ENCODE data around the gene RALGPS1. TPM values are rescaled to one million over a fixed set of nuclear protein-coding genes. Genes with fewer than 3 reads are reported as not detected.
A peak's percentile ranks its signal among the peaks of the same experiment; 100 is the strongest.

Gene RALGPS1
- polyA plus RNA-seq, 3 donors = 0.60 to 4.6 (median 1.3) TPM

- Mint-ChIP-seq H3K27me3 (ENCODE audit: low read depth in 3 of 3) (peaks cover 2 to 4% (median 3%) of the 10 kb centered on the region in 3 donors), H3K4me1 (peaks cover 15% of the 10 kb centered on the region), H3K27ac (peak overlapping the region; percentile 50 to 92 (median 80)), H3K36me3 (no peaks in the 10 kb centered on the region), H3K9me3 (no peaks in the 10 kb centered on the region), H3K4me3 (peak overlapping the region; percentile 91 to 95)
- H3K27me3 ChIP-seq (ENCODE audit: control insufficient read depth in 2 of 2, insufficient read depth in 2 of 2, low read length in 2 of 2) = no peaks in the 10 kb centered on the region
- peaks cover 7 to 12% of the 10 kb centered on the region in 2 donors for H3K4me1 ChIP-seq (ENCODE audit: control insufficient read depth in 1 of 2, insufficient read depth in 2 of 2, low read length in 2 of 2)
- H3K79me2 ChIP-seq (ENCODE audit: insufficient read depth, low read length) = no peaks in the 10 kb centered on the region
- peak overlapping the region; percentile 90 for H2AFZ ChIP-seq (ENCODE audit: insufficient read depth, low read depth, low read length, poor library complexity, severe bottlenecking)
- H3K9ac ChIP-seq (ENCODE audit: insufficient read depth, low read length, poor library complexity, severe bottlenecking) = peak overlapping the region; percentile 48
- no peaks in the 10 kb centered on the region for H3K9me3 ChIP-seq (replicated peaks in 1 of 2; ENCODE audit: control insufficient read depth in 1 of 2, insufficient read depth in 1 of 2, low read length in 2 of 2)
- peak overlapping the region; percentile 40 to 78 (median 43) for H3K4me3 ChIP-seq (replicated peaks in 1 of 3; ENCODE audit: low read depth in 2 of 3, low read length in 3 of 3)
- WGBS (ENCODE audit: insufficient coverage) = 14% methylated on average over 45 of the region's 53 CpGs
- intact Hi-C loops (cut with micrococcal nuclease) = no loop called here
- H4K20me1 ChIP-seq (ENCODE audit: insufficient read depth, low read length) = no peaks in the 10 kb centered on the region
- DNase-seq = peak; percentile 86 to 95 (median 87)
- H3K27ac ChIP-seq (ENCODE audit: low read depth in 1 of 2, low read length in 2 of 2) = peak overlapping the region in 1 of 2 donors; percentile 43
- TF ChIP-seq, protein P1, sequence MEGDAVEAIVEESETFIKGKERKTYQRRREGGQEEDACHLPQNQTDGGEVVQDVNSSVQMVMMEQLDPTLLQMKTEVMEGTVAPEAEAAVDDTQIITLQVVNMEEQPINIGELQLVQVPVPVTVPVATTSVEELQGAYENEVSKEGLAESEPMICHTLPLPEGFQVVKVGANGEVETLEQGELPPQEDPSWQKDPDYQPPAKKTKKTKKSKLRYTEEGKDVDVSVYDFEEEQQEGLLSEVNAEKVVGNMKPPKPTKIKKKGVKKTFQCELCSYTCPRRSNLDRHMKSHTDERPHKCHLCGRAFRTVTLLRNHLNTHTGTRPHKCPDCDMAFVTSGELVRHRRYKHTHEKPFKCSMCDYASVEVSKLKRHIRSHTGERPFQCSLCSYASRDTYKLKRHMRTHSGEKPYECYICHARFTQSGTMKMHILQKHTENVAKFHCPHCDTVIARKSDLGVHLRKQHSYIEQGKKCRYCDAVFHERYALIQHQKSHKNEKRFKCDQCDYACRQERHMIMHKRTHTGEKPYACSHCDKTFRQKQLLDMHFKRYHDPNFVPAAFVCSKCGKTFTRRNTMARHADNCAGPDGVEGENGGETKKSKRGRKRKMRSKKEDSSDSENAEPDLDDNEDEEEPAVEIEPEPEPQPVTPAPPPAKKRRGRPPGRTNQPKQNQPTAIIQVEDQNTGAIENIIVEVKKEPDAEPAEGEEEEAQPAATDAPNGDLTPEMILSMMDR (IDR thresholded peaks at IDR 0.05) = no peak
- H3K4me2 ChIP-seq (replicated peaks; ENCODE audit: extremely low read depth, low read length, poor library complexity, severe bottlenecking) = peak overlapping the region; percentile 86
- no peaks in the 10 kb centered on the region for H3K36me3 ChIP-seq (replicated peaks in 1 of 2; ENCODE audit: control insufficient read depth in 1 of 2, insufficient read depth in 2 of 2, low read length in 2 of 2)
Measured at GRCh38 chr9:127244609-127245601, 330.3 kb downstream of the RALGPS1 start.

DNA sequence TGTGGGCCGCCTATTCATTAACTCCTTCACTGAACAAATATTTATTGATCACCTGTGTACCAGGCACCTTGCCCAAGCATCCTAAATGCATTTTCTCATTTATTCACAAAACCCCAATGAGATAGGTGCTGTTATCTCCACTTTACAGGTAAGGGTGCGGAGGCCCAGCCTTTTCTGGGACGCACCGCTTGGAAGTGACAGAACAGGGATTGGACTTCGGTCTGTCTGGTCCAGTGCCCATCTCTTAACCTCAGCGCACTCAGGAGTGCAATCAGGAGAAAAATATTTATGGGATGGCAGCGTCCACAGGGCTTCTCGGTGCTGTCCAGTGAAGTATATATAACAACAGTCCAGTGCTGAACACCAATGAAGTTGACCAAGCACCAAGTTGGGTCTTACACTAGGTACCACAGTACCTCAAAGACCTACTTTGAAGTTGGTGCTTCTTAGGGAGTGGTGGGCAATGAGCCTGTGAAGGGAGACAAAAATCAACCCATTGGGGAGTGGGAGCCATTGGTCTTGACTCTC is 331.1 kb downstream of the RALGPS1 start:
- peak overlapping the region; percentile 14 to 78 (median 40) for H3K4me3 ChIP-seq (replicated peaks in 1 of 3; ENCODE audit: low read depth in 2 of 3, low read length in 3 of 3)
- Mint-ChIP-seq H3K4me1 (peaks cover 15% of the 10 kb centered on the region), H3K27ac (no peak overlapping the region), H3K9me3 (no peaks in the 10 kb centered on the region), H3K4me3 (peak overlapping the region; percentile 91 to 95), H3K27me3 (ENCODE audit: low read depth in 3 of 3) (peaks cover 2 to 5% (median 5%) of the 10 kb centered on the region in 3 donors), H3K36me3 (no peaks in the 10 kb centered on the region)
- no peaks in the 10 kb centered on the region for H3K79me2 ChIP-seq (ENCODE audit: insufficient read depth, low read length)
- 69% methylated on average over 4 of the region's 8 CpGs for WGBS (ENCODE audit: insufficient coverage)
- peak overlapping the region; percentile 86 for H3K4me2 ChIP-seq (replicated peaks; ENCODE audit: extremely low read depth, low read length, poor library complexity, severe bottlenecking)
- H2AFZ ChIP-seq (ENCODE audit: insufficient read depth, low read depth, low read length, poor library complexity, severe bottlenecking) = peak overlapping the region; percentile 90
- no peak overlapping the region for H3K27ac ChIP-seq (ENCODE audit: low read depth in 1 of 2, low read length in 2 of 2)
- no peaks in the 10 kb centered on the region for H3K27me3 ChIP-seq (ENCODE audit: control insufficient read depth in 2 of 2, insufficient read depth in 2 of 2, low read length in 2 of 2)
- intact Hi-C loops (cut with micrococcal nuclease) = no loop called here
- no peaks in the 10 kb centered on the region for H3K9me3 ChIP-seq (replicated peaks in 1 of 2; ENCODE audit: control insufficient read depth in 1 of 2, insufficient read depth in 1 of 2, low read length in 2 of 2)
- H4K20me1 ChIP-seq (ENCODE audit: insufficient read depth, low read length) = no peaks in the 10 kb centered on the region
- no peak for DNase-seq
- H3K36me3 ChIP-seq (replicated peaks in 1 of 2; ENCODE audit: control insufficient read depth in 1 of 2, insufficient read depth in 2 of 2, low read length in 2 of 2) = no peaks in the 10 kb centered on the region
- no peak overlapping the region for H3K9ac ChIP-seq (ENCODE audit: insufficient read depth, low read length, poor library complexity, severe bottlenecking)
- TF ChIP-seq, protein P1 (IDR thresholded peaks at IDR 0.05) = no peak
- H3K4me1 ChIP-seq (ENCODE audit: control insufficient read depth in 1 of 2, insufficient read depth in 2 of 2, low read length in 2 of 2) = peaks cover 7 to 12% of the 10 kb centered on the region in 2 donors

Measured in CD14-positive monocyte (primary cell).